Measurements from ENCODE around the gene GINS3.
A peak's percentile ranks its signal among the peaks of the same experiment; 100 is the strongest.

The GINS3 gene

GRCh38 chr16:58363746-58364393 lies 28.4 kb upstream of the GINS3 start:
- Histone ChIP-seq H3K27ac (no peak overlapping the region), H3K4me1 (no peaks in the 10 kb centered on the region), H3K4me2 (no peak overlapping the region), H4K20me1 (no peaks in the 10 kb centered on the region), H3K36me3 (no peaks in the 10 kb centered on the region), H3K9me3 (replicated peaks in 1 of 11) (peaks cover 33 to 37% (median 35%) of the 10 kb centered on the region in 11 experiments), H3K4me3 (no peak overlapping the region), H3K27me3 (no peaks in the 10 kb centered on the region), H3K9ac (no peak overlapping the region)
- no peak for TF ChIP-seq Cebpa-rat (IDR thresholded peaks at IDR 0.05)

GRCh38 chr16:58365623-58366022 lies 26.6 kb upstream of the GINS3 start:
- Histone ChIP-seq H3K27me3 (no peaks in the 10 kb centered on the region), H3K9me3 (replicated peaks in 1 of 11) (peaks cover 15 to 19% (median 18%) of the 10 kb centered on the region in 11 experiments), H3K4me3 (no peak overlapping the region), H3K4me2 (no peak overlapping the region), H4K20me1 (no peaks in the 10 kb centered on the region), H3K27ac (no peak overlapping the region), H3K36me3 (no peaks in the 10 kb centered on the region), H3K9ac (no peak overlapping the region), H3K4me1 (no peaks in the 10 kb centered on the region)
- TF ChIP-seq Cebpa-rat (IDR thresholded peaks at IDR 0.05), result no peak

DNA sequence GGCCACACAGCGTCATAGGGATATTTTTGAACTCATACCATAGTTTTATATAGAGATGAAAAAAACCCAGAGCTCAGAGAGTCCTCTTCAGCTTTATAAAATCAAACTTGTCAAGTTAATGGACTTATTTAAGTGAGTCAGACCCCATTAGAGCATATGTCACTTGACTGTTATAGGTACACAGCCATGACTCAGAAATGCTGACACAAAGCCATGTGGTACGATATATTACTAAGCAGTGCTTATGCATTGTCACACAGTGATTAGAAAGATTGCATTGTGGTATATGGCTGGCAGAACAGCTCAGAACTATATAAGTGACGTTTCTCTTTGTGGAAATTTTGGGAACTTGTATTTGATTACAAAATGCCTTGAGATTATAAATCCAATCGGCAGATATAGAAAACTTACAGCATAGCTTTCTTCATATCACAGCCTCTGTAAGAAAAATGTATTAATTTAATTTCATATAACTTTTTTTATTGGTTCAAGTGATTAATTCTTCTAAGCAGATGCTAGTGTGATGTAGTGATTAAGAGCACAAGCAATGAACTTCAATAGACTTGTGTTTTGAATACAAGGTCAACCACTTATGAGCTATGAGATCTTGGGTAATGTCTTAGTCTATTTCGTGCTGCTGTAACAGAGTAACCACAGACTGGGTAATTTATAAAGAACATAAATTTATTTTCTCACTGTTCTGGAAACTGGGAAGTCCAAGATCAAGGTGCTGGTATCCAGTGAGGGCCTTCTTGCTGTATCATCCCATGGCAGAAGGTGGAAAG lies 25.8 kb upstream of the GINS3 start:
- TF ChIP-seq Cebpa-rat (IDR thresholded peaks at IDR 0.05), result no peak
- H3K4me1 ChIP-seq, result no peaks in the 10 kb centered on the region
- no peaks in the 10 kb centered on the region for H3K36me3 ChIP-seq
- H3K4me2 ChIP-seq, result no peak overlapping the region
- H3K4me3 ChIP-seq, result no peak overlapping the region
- H3K9ac ChIP-seq, result no peak overlapping the region
- H3K27ac ChIP-seq, result no peak overlapping the region
- H3K9me3 ChIP-seq (replicated peaks in 1 of 11), result peaks cover 7 to 12% (median 10%) of the 10 kb centered on the region in 11 experiments
- H3K27me3 ChIP-seq, result no peaks in the 10 kb centered on the region
- no peaks in the 10 kb centered on the region for H4K20me1 ChIP-seq

- H3K27me3 ChIP-seq, result no peaks in the 10 kb centered on the region
- TF ChIP-seq Cebpa-rat (IDR thresholded peaks at IDR 0.05), result no peak
- no peak overlapping the region for H3K4me3 ChIP-seq
- peaks cover 0 to 12% (median 9%) of the 10 kb centered on the region in 11 experiments; a peak in 16 of 22 replicates for H3K9me3 ChIP-seq (replicated peaks in 1 of 11)
- no peaks in the 10 kb centered on the region for H3K36me3 ChIP-seq
- no peaks in the 10 kb centered on the region for H4K20me1 ChIP-seq
- H3K4me2 ChIP-seq, result no peak overlapping the region
- H3K4me1 ChIP-seq, result no peaks in the 10 kb centered on the region
- no peak overlapping the region for H3K27ac ChIP-seq
- H3K9ac ChIP-seq, result no peak overlapping the region
Observed at GRCh38 chr16:58367252-58367651, 25.0 kb upstream of the GINS3 start.

- Histone ChIP-seq H3K36me3 (no peaks in the 10 kb centered on the region), H3K4me2 (no peak overlapping the region), H3K27ac (no peak overlapping the region), H3K9ac (no peak overlapping the region), H4K20me1 (no peaks in the 10 kb centered on the region), H3K9me3 (replicated peaks in 1 of 11) (peaks cover 0 to 11% (median 7%) of the 10 kb centered on the region in 11 experiments; a peak in 10 of 22 replicates), H3K4me1 (peaks cover 0 to 5% (median 0%) of the 10 kb centered on the region in 10 experiments; a peak in 3 of 20 replicates), H3K4me3 (no peak overlapping the region), H3K27me3 (no peaks in the 10 kb centered on the region)
- TF ChIP-seq Cebpa-rat (IDR thresholded peaks at IDR 0.05), result peak in 2 of 11 experiments; percentile 57 to 63; a peak in 4 of 22 replicates
Observed at GRCh38 chr16:58371841-58372240, 20.4 kb upstream of the GINS3 start.

GRCh38 chr16:58375386-58375785 lies 16.9 kb upstream of the GINS3 start:
- no peak for TF ChIP-seq Cebpa-rat (IDR thresholded peaks at IDR 0.05)
- H3K27ac ChIP-seq, result no peak overlapping the region
- H3K27me3 ChIP-seq, result no peaks in the 10 kb centered on the region
- H3K4me3 ChIP-seq, result no peak overlapping the region
- H3K4me1 ChIP-seq, result peaks cover 0 to 8% (median 0%) of the 10 kb centered on the region in 10 experiments; a peak in 4 of 20 replicates
- no peak overlapping the region for H3K9ac ChIP-seq
- no peaks in the 10 kb centered on the region for H3K36me3 ChIP-seq
- peaks cover 6 to 20% (median 11%) of the 10 kb centered on the region in 11 experiments; a peak in 12 of 22 replicates for H3K9me3 ChIP-seq (replicated peaks in 1 of 11)
- no peak overlapping the region for H3K4me2 ChIP-seq
- H4K20me1 ChIP-seq, result no peaks in the 10 kb centered on the region

GRCh38 chr16:58377932-58378331 lies 14.3 kb upstream of the GINS3 start:
- no peak overlapping the region for H3K9ac ChIP-seq
- no peaks in the 10 kb centered on the region for H4K20me1 ChIP-seq
- peaks cover 0 to 17% (median 7%) of the 10 kb centered on the region in 11 experiments; a peak in 9 of 22 replicates for H3K9me3 ChIP-seq (replicated peaks in 1 of 11)
- TF ChIP-seq Cebpa-rat (IDR thresholded peaks at IDR 0.05), result no peak
- peaks cover 0 to 8% (median 0%) of the 10 kb centered on the region in 10 experiments; a peak in 4 of 20 replicates for H3K4me1 ChIP-seq
- no peak overlapping the region for H3K27ac ChIP-seq
- no peak overlapping the region for H3K4me3 ChIP-seq
- H3K36me3 ChIP-seq, result no peaks in the 10 kb centered on the region
- H3K27me3 ChIP-seq, result no peaks in the 10 kb centered on the region
- no peak overlapping the region for H3K4me2 ChIP-seq

DNA sequence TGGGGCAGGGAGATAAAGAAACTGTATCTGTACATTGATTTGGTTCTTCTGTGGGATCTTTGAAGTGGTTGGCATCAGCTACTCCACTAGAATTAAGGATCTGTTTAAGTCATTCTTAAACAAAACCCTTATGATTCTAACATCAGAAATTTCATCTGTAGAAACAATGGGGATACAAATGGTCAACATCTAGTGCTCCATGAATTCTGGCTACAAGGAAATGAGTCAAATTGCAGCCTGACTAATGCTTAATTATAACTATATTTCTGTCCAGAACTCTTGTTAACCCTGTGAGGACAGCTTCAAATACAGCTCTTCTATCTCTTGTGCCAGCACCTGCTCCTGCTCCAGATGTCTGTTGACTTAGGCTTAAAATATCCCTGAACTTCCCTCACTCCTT lies 13.9 kb upstream of the GINS3 start:
- Histone ChIP-seq H3K4me1 (peaks cover 0 to 8% (median 0%) of the 10 kb centered on the region in 10 experiments; a peak in 4 of 20 replicates), H3K4me2 (no peak overlapping the region), H3K9ac (no peak overlapping the region), H4K20me1 (no peaks in the 10 kb centered on the region), H3K9me3 (replicated peaks in 1 of 11) (peaks cover 0 to 17% (median 7%) of the 10 kb centered on the region in 11 experiments; a peak in 9 of 22 replicates), H3K27ac (no peak overlapping the region), H3K4me3 (no peak overlapping the region), H3K27me3 (no peaks in the 10 kb centered on the region), H3K36me3 (no peaks in the 10 kb centered on the region)
- TF ChIP-seq Cebpa-rat (IDR thresholded peaks at IDR 0.05), result no peak

- no peak overlapping the region for H3K27ac ChIP-seq
- H3K9ac ChIP-seq, result no peak overlapping the region
- no peaks in the 10 kb centered on the region for H4K20me1 ChIP-seq
- no peaks in the 10 kb centered on the region for H3K36me3 ChIP-seq
- H3K27me3 ChIP-seq, result no peaks in the 10 kb centered on the region
- TF ChIP-seq Cebpa-rat (IDR thresholded peaks at IDR 0.05), result no peak
- no peak overlapping the region for H3K4me2 ChIP-seq
- peaks cover 0 to 17% (median 7%) of the 10 kb centered on the region in 11 experiments; a peak in 9 of 22 replicates for H3K9me3 ChIP-seq (replicated peaks in 1 of 11)
- H3K4me3 ChIP-seq, result no peak overlapping the region
- peaks cover 0 to 13% (median 4%) of the 10 kb centered on the region in 10 experiments; a peak in 10 of 20 replicates for H3K4me1 ChIP-seq
Observed at GRCh38 chr16:58379736-58380135, 12.5 kb upstream of the GINS3 start.
